Measurements from ENCODE around the gene OPA3. TPM values are rescaled to one million over a fixed set of nuclear protein-coding genes. Genes with fewer than 3 reads are reported as not detected.

Gene OPA3
- polyA plus RNA-seq, 1 donor from 2014 or later = 6.0 TPM

- Histone ChIP-seq H3K9me2 (ENCODE audit: insufficient read depth, low read length) (no peaks in the 10 kb centered on the region), H3F3A (ENCODE audit: insufficient read depth, low read length, poor library complexity, severe bottlenecking) (no peaks in the 10 kb centered on the region), H3K9ac (ENCODE audit: low read length) (no peak overlapping the region), H3K27me3 (ENCODE audit: insufficient read depth, low read depth, low read length) (peaks cover 31% of the 10 kb centered on the region), H3K79me2 (replicated peaks; ENCODE audit: insufficient read depth, low read length) (peaks cover 3% of the 10 kb centered on the region), H3K4me3 (ENCODE audit: low read length) (peak overlapping the region; percentile 99), H3K27ac (ENCODE audit: low read length) (no peak overlapping the region), H2AFZ (ENCODE audit: low read depth, low read length) (no peak overlapping the region), H4K20me1 (ENCODE audit: insufficient read depth) (peaks cover 12% of the 10 kb centered on the region), H3K36me3 (ENCODE audit: insufficient read depth, low read length) (no peaks in the 10 kb centered on the region), H3K4me2 (ENCODE audit: low read length) (peak overlapping the region; percentile 65), H3K9me3 (ENCODE audit: low read length) (no peaks in the 10 kb centered on the region)
- TF ChIP-seq POLR2AphosphoS5 (IDR thresholded peaks at IDR 0.05) = no peak
- TF ChIP-seq RAD21 (conservative IDR thresholded peaks at IDR 0.05) = no peak
- no peak for TF ChIP-seq CTCF (IDR thresholded peaks at IDR 0.05; ENCODE audit: poor library complexity, severe bottlenecking)
- no peak for TF ChIP-seq EP300 (conservative IDR thresholded peaks at IDR 0.05; ENCODE audit: poor library complexity, severe bottlenecking)
- no peak for TF ChIP-seq EZH2 (IDR thresholded peaks at IDR 0.05; ENCODE audit: borderline replicate concordance, insufficient read depth, low read length, poor library complexity, severe bottlenecking)
- no peak for TF ChIP-seq REST (IDR thresholded peaks at IDR 0.05; ENCODE audit: borderline replicate concordance)
- no peak for TF ChIP-seq TAF1 (IDR thresholded peaks at IDR 0.05; ENCODE audit: low read depth)
- no peak for TF ChIP-seq SMC3 (conservative IDR thresholded peaks at IDR 0.05; ENCODE audit: poor library complexity)
- TF ChIP-seq MXI1 (conservative IDR thresholded peaks at IDR 0.05; ENCODE audit: poor library complexity, severe bottlenecking) = no peak
Observed at GRCh38 chr19:45495178-45495577, 89.4 kb downstream of the OPA3 start.

DNA sequence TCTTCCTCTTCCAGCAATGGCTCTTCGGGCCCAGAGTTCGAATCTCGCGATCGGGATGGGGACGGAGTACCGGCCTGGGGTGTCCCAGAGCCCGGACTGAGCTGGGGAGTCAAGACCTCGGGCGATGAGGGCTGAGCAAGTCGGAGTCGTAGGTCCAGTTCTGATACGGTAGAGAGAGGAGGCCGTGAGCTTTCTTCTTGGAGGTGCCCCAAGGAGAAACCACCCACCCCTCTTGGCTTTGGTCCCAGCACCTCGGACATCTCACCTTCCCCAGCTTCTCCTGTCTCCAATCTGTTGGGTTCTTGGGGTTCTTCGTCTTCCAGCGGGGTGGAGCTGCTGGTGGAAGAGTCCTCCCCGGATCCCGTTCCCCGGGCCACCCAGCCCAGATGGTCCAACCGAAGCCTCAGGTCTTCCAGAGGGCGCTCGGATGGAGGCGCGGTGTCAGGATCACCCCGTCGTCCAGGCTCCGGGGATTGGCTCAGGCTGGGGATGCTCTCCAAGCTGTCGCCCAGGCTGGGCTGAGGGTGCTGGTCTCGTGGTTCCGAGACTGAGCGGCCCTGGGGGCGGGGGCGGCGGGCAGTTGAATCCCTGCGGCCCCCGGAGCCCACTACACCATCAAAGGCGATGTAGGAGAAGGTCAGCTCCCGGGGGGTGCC is 90.2 kb downstream of the OPA3 start:
- no peak overlapping the region for H3K4me2 ChIP-seq (ENCODE audit: low read length)
- H3K4me3 ChIP-seq (ENCODE audit: low read length) = peak overlapping the region; percentile 66
- no peaks in the 10 kb centered on the region for H3K36me3 ChIP-seq (ENCODE audit: insufficient read depth, low read length)
- no peak for TF ChIP-seq MXI1 (conservative IDR thresholded peaks at IDR 0.05; ENCODE audit: poor library complexity, severe bottlenecking)
- TF ChIP-seq TAF1 (IDR thresholded peaks at IDR 0.05; ENCODE audit: low read depth) = no peak
- peaks cover 3% of the 10 kb centered on the region for H3K79me2 ChIP-seq (replicated peaks; ENCODE audit: insufficient read depth, low read length)
- peaks cover 23% of the 10 kb centered on the region for H3K27me3 ChIP-seq (ENCODE audit: insufficient read depth, low read depth, low read length)
- H4K20me1 ChIP-seq (ENCODE audit: insufficient read depth) = peaks cover 12% of the 10 kb centered on the region
- H3K9ac ChIP-seq (ENCODE audit: low read length) = no peak overlapping the region
- no peak overlapping the region for H3K27ac ChIP-seq (ENCODE audit: low read length)
- H3K9me2 ChIP-seq (ENCODE audit: insufficient read depth, low read length) = no peaks in the 10 kb centered on the region
- no peak overlapping the region for H2AFZ ChIP-seq (ENCODE audit: low read depth, low read length)
- H3F3A ChIP-seq (ENCODE audit: insufficient read depth, low read length, poor library complexity, severe bottlenecking) = no peaks in the 10 kb centered on the region
- H3K9me3 ChIP-seq (ENCODE audit: low read length) = no peaks in the 10 kb centered on the region

Measured in neural cell (in vitro differentiated cells).